GM19238 (cell line): ENCODE data around the gene PALD1.

Source experiments
- DNase-seq: peaks from one replicate; pipeline ENCODE4 v3.0.0; 2011; ENCODE audit warnings: low spot score; ENCODE audit not compliant: insufficient read length

Gene PALD1

GRCh38 chr10:70504521-70505358, 26.2 kb downstream of the PALD1 start:
- no peak for DNase-seq

DNA sequence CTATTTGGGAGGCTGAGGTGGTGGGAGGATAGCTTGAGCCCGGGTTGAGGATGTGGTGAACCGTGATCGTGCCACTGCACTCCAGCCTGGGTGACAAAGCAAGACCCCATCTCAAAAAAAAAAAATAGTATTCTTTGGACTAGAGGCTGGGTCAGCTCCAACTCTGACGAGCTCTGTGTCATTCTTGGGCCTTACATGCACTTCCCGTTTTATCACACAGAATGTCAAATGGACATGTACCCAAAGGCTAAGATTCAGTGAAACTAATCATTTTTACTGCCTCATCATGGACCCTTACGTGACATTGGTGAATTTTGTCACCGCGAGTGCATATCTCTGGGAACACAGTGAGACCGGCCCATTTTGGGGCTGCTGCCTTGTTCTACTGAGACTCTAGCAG, 27.3 kb downstream of the PALD1 start:
- no peak for DNase-seq

DNA sequence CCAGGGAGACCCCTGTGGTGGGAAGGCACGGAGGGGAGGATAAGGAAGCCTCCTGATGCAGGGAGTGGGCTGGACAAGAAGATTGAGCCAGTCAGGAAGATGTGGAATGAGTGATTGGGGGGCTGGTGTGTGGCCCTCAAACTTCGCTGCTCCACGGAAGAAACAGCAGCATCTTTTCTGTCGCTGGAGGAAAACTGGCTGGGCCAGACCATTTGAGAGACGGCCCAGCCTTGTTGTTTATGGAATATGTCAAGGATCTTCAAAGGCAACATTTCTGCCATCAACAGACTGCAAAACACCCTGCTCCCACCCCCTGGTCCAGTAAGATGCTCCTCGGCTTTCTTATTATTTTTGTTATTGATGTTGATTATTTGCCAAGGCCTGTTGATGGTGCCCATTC, 29.4 kb downstream of the PALD1 start:
- no peak for DNase-seq

- peak; percentile 28 for DNase-seq
Measured at GRCh38 chr10:70508912-70509756, 30.6 kb downstream of the PALD1 start.

DNA sequence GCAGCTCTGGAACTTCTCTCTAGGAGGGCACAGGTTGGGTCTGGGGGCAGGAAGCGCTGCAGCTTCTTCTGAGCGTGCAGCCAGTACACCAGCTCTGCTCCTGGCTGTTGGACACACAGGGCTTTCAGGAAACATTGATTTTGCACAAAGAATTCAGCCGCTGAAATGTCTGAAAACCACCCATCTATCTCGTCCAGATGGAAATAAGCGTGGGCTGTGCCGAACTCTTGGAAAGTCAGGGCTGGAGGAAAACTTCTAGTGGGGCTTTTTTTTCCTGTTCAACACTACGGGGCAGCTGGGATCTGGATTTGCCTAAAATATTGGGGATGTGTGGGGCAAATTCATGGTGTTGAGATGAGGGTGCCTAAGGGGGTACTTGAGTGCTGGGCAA, 31.2 kb downstream of the PALD1 start:
- no peak for DNase-seq

DNA sequence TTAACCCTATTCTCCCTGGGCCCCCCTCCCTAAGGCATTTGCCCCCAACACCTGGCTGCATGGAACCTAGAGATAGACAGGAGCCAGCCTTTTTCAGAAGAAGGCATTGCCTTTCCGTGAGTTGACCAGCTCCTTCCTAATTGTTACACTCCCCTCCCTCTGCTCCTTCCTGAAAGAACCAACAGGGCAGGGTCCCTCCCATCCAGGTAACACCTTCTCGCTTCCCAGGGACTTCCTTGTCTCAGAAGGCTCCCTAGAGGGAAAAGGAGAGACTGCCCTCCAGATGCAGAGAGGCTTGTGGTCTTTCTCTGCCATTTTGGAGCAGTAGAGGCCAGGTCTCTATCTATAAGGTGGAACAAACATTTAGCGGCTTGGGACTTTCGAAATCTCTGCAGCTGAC, 31.9 kb downstream of the PALD1 start:
- DNase-seq, result no peak

GRCh38 chr10:70510904-70511303, 32.3 kb downstream of the PALD1 start:
- no peak for DNase-seq

GRCh38 chr10:70512149-70512639, 33.6 kb downstream of the PALD1 start:
- DNase-seq, result no peak

- peak; percentile 89 for DNase-seq
Measured at GRCh38 chr10:70513848-70514309, 35.3 kb downstream of the PALD1 start.

- DNase-seq, result no peak
Measured at GRCh38 chr10:70514591-70514990, 36.0 kb downstream of the PALD1 start.

GRCh38 chr10:70515035-70515667, 36.6 kb downstream of the PALD1 start:
- no peak for DNase-seq

- DNase-seq, result no peak
Measured at GRCh38 chr10:70518695-70519094, 40.1 kb downstream of the PALD1 start.

- DNase-seq, result no peak
Measured at GRCh38 chr10:70523057-70523456, 44.5 kb downstream of the PALD1 start.

GRCh38 chr10:70523549-70523948, 45.0 kb downstream of the PALD1 start:
- no peak for DNase-seq

DNA sequence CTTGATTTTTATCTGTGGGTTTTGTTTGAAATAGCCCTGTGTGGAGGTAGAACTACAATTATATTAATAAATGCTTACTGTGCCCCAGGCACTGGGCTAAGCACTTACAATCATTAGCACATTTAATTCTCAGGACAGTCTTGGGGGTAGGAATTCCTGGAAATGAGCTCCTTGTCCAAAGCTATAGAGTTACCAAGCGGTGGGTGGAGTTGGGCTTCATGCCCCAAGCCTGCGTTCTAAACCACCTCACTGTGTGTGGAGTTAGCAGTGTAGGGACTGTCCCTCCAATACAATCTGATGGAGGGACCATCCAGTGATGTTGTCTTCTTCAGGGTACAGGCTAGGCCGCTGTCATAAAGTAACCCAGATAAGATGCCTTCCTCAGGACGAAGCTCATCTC, 49.7 kb downstream of the PALD1 start:
- no peak for DNase-seq

DNA sequence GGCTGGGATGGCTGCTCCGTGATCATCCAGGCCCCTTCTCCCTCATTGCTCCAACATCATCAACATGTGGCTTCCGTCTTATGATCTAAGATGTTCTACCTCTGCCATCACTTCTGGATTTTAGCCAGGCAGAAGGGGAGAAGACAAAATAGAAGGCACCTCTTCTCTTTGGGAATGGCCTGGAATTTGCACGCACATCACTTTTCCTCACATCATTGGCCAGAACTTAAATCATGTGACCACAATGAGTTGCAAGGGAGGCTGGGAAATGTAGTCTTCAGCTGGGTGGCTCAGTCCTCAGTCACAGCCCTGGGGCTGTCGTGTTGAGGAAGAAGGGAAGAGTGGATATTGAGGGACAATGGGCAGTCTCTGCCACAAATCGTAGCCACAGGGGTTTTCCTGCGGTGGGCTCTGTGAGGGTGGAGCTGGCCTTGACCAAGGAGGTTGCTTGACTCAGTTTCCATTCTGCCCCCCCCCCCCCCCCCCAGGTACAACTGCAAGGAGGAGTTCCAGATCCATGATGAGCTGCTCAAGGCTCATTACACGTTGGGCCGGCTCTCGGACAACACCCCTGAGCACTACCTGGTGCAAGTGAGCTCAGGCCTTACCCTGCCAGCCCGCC, 50.3 kb downstream of the PALD1 start:
- DNase-seq, result peak; percentile 41

GRCh38 chr10:70529848-70530247, 51.3 kb downstream of the PALD1 start:
- DNase-seq, result no peak

DNA sequence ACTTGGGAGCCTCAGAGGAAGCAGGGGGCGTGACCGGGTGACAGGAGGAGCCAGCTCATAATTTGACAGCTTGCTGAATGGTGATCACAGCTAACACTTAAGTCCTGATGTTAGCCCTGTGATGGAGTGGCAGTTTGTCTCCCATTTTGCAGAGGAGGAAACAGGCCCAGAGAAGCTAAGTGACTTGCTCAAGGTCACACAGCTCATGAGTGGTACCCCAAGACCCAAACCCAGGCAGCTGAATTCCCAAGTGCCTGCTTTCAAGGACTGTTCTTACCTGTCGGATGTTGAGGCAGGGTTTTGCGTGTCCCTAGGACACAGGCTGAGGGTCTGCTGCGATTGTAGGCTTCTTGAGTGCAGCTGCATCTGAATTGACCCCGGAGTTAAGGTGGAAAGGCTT, 51.7 kb downstream of the PALD1 start:
- DNase-seq, result no peak

DNA sequence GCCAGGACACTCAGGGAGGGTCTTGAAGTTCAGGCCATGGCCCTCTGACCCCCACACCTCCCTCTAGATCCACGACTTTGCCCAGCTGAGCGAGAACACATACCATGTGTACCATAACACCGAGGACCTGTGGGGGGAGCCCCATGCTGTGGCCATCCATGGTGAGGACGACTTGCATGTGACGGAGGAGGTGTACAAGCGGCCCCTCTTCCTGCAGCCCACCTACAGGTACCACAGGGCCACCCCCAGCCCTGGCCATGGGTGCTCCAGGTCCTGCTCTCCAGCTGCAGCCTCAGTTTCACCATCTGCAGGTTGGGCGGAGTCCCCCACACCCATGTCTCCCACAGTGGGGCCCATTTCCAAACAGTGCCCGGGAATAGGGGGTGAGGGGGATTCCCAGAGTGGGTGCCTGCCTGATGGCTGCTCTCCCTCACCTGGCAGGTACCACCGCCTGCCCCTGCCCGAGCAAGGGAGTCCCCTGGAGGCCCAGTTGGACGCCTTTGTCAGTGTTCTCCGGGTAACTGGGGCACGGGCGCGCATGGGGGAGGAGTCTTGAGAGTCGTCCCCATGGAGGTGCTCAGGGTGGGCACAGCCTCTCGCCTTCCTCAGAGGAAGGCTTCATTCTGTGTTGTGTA, 54.1 kb downstream of the PALD1 start:
- no peak for DNase-seq

GRCh38 chr10:70533189-70533558, 54.6 kb downstream of the PALD1 start:
- DNase-seq, result no peak

GRCh38 chr10:70534281-70534680, 55.7 kb downstream of the PALD1 start:
- no peak for DNase-seq
